Measurements from ENCODE around the gene ADTRP. TPM values are rescaled to one million over a fixed set of nuclear protein-coding genes. Genes with fewer than 3 reads are reported as not detected.

ADTRP gene
- total RNA-seq, 1 donor from 2014 or later: 2.0 TPM

Other genes with a start within 250 kb of the ADTRP start
- 2.6 and 2.8 TPM in 2 replicates for gene TMEM170B, start 241.1 kb downstream of the ADTRP start, total RNA-seq
- gene HIVEP1, start 233.5 kb upstream of the ADTRP start, total RNA-seq: 90.3 and 91.0 TPM in 2 replicates